Measurements from ENCODE around the gene VPS36.
"Not testable (repeated sequence)": the region's sequence is repeated elsewhere in the genome, so short reads cannot be mapped to it uniquely, and the experiment has no call there.

The VPS36 gene

DNA sequence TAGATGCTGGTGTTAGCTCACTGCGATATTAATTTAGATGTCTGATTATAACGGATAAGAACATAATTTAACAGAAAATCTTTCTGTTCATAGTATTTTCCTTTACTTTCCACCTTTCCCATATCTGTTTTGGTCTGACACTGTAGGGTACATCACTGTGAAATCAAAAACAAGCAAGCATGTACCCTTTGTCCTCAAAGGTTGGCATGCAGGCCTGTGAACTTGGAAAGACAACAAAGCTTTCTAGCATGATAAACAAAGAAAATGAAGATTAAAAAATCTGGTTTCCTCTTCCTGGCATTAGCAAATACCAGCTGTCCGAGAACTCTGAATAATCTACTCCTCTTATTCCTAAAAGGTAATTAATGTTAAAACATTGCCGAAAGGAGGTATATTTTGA is 76.0 kb downstream of the VPS36 start:
- DNase-seq: no peak

- not testable (repeated sequence) for DNase-seq
Observed at GRCh38 chr13:52373277-52373676, 77.2 kb downstream of the VPS36 start.

DNA sequence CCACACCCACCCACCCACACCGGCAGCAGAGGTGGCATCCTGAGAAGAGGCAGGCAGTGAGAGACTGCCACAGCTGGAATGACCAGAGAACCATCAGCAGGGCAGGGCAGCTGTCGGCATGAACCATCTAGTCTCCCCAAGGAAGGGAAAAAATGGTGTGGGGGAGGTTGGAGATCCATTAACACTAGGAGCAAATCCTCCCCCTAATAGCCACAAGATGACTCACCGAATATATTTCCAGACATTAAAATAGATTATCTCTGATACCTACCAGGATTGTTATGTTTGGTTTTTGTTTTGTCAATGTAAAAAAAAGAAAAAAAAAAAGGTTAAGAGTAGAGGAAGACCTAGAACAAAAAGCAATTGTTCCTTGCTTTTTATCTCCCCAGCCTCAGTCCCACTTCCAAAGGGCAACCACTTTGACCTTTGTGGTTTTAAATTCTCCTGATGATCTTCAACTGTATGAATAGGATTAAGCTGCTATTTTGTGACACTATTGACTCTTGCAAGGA is 78.6 kb downstream of the VPS36 start:
- DNase-seq: no peak

DNA sequence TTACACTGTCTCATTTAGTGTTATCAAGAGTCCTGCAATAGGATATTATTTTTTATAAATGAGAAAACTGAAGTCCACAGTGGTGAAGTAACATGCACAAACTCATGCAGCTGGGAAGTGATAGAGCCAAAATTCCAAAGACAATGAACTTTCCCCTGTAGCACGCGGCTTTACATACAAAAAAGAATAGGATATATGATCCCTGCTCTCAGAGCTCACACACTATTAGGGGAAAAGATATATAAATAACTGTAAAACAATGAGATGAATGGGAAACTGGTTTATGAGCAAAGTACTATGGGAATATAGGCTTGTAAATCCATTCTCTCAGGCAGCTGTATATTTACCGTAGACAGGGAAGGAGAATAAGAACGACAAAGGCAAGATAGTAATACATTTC is 84.1 kb downstream of the VPS36 start:
- no peak for DNase-seq
